Astrocyte of the spinal cord (primary cell): ENCODE data around the gene NACAD.

Experiments
- DNase-seq: peaks from one replicate; pipeline ENCODE4 v3.0.0; 2011; ENCODE audit warnings: low read depth, low spot score
- H3K4me3 ChIP-seq: 2 replicates; pipeline ENCODE4 v1.5.1; 2011; ENCODE audit warnings: low read depth, mild to moderate bottlenecking, low read length, moderate library complexity
- in situ Hi-C: cut with HindIII; loops from 2 replicates; pipeline ENCODE4 v1.10.0; 2017; ENCODE audit warnings: low sequenced_read_pairs
- TF ChIP-seq, protein P1 (sequence below): IDR thresholded peaks from 2 replicates; pipeline ENCODE4 v1.5.1; 2012; ENCODE audit warnings: low read depth, mild to moderate bottlenecking, low read length, inconsistent platforms

Gene NACAD

DNA sequence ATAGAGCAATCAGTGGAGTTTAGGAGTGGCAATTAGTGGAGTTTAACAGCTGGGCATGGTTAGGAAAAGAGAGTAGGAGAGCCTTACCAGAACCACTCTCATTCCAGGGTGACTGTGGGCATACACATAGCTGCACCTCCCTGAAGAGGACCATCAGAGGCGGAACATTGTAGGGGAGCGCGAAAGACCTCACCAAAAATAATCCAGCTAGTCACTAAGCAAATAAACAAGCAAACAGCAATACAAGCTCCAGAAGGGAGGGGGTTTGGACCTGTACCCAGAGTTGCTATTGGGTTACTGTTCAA, 4.1 kb upstream of the NACAD start:
- in situ Hi-C loops: no loop called here

GRCh38 chr7:45092100-45092930, 3.5 kb upstream of the NACAD start:
- H3K4me3 ChIP-seq: no peak overlapping the region
- no peak for DNase-seq
- TF ChIP-seq, protein P1, sequence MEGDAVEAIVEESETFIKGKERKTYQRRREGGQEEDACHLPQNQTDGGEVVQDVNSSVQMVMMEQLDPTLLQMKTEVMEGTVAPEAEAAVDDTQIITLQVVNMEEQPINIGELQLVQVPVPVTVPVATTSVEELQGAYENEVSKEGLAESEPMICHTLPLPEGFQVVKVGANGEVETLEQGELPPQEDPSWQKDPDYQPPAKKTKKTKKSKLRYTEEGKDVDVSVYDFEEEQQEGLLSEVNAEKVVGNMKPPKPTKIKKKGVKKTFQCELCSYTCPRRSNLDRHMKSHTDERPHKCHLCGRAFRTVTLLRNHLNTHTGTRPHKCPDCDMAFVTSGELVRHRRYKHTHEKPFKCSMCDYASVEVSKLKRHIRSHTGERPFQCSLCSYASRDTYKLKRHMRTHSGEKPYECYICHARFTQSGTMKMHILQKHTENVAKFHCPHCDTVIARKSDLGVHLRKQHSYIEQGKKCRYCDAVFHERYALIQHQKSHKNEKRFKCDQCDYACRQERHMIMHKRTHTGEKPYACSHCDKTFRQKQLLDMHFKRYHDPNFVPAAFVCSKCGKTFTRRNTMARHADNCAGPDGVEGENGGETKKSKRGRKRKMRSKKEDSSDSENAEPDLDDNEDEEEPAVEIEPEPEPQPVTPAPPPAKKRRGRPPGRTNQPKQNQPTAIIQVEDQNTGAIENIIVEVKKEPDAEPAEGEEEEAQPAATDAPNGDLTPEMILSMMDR: no peak
- in situ Hi-C loops: no loop called here

More for the DNA sequence above, 4.1 kb upstream of the NACAD start:
- no peak overlapping the region for H3K4me3 ChIP-seq
- TF ChIP-seq, protein P1: no peak
- DNase-seq: no peak

- in situ Hi-C loops: no loop called here
- peak overlapping the region; percentile 58 for H3K4me3 ChIP-seq
- TF ChIP-seq, protein P1: no peak
- DNase-seq: peak; percentile 49
These were observed 647 bp upstream of the NACAD start for GRCh38 chr7:45089341-45089891.

- H3K4me3 ChIP-seq: peak overlapping the region; percentile 58
- TF ChIP-seq, protein P1: no peak
- in situ Hi-C loops: no loop called here
- DNase-seq: no peak
These were observed 545 bp downstream of the NACAD start for GRCh38 chr7:45088146-45088701.

DNA sequence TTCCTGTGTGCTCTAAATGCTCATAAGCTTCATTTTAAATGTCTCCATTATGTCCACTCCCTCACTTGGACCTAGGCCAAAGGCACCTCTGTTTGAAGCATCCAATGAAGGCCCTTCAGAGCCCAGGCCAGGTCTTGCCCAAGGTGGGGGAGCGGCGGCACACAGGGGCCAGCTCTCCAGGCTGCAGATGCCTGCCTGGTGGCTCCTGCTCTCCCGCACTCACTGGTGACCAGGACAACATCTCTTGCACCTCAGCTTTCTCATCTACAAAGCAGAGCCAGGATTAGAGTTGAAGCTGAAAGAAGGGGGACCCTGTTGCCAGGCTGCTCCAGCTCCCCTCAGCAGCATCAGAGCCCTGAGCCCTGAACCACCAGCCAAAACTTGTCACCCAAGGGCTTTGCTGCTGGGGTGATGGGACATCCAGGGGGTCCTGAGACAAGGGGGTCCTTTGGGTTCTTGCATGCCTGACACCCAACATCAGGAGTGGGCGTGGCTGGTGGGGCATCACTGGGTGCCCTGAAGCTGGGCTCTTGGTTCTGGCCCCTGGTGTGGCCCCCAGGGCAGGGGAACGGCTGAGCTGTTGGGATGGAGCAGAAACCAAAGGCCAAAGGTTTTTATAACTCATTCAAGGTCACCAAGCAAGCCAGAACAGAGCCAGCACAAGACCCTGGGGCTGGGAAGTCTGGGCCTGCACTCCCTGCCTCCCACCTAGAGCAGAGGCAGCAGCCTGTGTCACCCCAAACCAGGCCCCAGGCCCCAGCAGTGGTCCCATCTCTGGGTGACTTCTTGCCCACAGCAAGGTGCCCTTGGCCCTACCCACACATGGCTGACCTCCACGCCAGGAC, 1.2 kb downstream of the NACAD start:
- TF ChIP-seq, protein P1: no peak
- in situ Hi-C loops: no loop called here
- peak overlapping the region; percentile 58 for H3K4me3 ChIP-seq
- no peak for DNase-seq

GRCh38 chr7:45086331-45087065, 2.3 kb downstream of the NACAD start:
- TF ChIP-seq, protein P1: no peak
- in situ Hi-C loops: no loop called here
- H3K4me3 ChIP-seq: no peak overlapping the region
- DNase-seq: no peak
